Adrenal gland (tissue), 5 donors: ENCODE data around the gene GALNT10.

Experiments
- CTCF ChIP-seq, 6 experiments: fragments of 450-650 bp in 4 of 6; fragments of 200-600 bp in 2 of 6; sonication (generic) in 1 of 6; IDR thresholded peaks; 1 replicate in 5 of 6; 2 replicates in 1 of 6; pipeline versions ENCODE4 v1.5.1 to v1.8.0; 2016 to 2021; ENCODE audit warnings: antibody characterized with exemption in 6 of 6, mild to moderate bottlenecking in 2 of 6, moderate library complexity in 1 of 6
- POLR2A ChIP-seq, 2 donors: fragments of 450-650 bp; IDR thresholded peaks; one replicate each; pipeline ENCODE4 v1.6.1; 2017; ENCODE audit warnings: antibody characterized with exemption in 2 of 2, mild to moderate bottlenecking in 2 of 2, moderate library complexity in 1 of 2
- donor health status: DM: no; HTN: no; CAD: no.

GRCh38 chr5:154466671-154467070 lies 276.1 kb downstream of the GALNT10 start:
- TF ChIP-seq CTCF (IDR thresholded peaks at IDR 0.05), result no peak
- TF ChIP-seq POLR2A (IDR thresholded peaks at IDR 0.05), result no peak
